Activated CD8-positive, alpha-beta memory T cell treated with anti-CD3 and anti-CD28 coated beads for 48 hours (primary cell): ENCODE data around the gene ERBB4.
"Not testable (repeated sequence)": the region's sequence is repeated elsewhere in the genome, so short reads cannot be mapped to it uniquely, and the experiment has no call there.

Source experiments
- DNase-seq, 3 experiments: peaks; one replicate each; pipeline ENCODE4 v3.0.0-alpha.2; 2020; ENCODE audit warnings: low read depth in 2 of 3, low spot score in 2 of 3

ERBB4 gene

GRCh38 chr2:211751848-211752247 is 786.8 kb downstream of the ERBB4 start:
- no peak for DNase-seq

- no peak for DNase-seq
These were observed 790.3 kb downstream of the ERBB4 start for GRCh38 chr2:211748339-211748738.

DNA sequence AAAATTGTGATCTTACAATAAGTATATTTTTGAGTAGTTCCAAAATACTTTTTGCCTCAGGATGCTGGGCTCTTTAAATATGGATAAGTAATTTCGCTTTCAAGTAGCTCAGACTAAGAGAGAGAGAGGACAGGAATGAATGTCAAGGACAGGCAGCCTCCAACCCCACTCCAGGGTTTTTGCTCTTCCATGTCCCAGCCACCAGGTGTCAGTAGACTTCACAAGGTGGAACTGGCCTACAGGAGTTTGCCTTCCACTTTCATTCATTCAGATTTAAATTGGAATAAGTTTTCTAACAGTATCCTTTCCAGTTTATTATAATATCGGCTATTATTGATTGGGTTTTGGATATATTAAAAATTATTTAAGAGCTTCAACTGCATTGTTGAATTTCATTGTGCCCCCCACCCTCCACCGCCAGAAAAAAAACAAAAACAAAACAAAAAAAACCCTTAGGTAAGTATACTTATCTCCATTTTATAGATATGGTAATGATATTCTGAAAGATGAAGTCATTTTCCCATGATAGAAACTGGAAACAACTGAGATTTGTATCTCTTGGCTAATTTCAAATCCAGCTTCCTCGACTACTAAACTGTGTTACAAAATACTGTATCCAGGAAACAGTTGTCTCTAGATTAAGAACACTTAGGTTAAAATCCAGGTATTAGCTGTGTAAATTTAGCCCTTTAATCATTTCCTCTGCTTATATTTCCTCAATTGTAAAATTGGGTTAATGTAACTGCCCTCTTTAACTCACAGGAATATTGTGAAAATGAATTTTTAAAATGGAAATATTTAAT is 793.1 kb downstream of the ERBB4 start:
- no peak for DNase-seq

- no peak for DNase-seq
These were observed 794.2 kb downstream of the ERBB4 start for GRCh38 chr2:211744379-211744778.

DNA sequence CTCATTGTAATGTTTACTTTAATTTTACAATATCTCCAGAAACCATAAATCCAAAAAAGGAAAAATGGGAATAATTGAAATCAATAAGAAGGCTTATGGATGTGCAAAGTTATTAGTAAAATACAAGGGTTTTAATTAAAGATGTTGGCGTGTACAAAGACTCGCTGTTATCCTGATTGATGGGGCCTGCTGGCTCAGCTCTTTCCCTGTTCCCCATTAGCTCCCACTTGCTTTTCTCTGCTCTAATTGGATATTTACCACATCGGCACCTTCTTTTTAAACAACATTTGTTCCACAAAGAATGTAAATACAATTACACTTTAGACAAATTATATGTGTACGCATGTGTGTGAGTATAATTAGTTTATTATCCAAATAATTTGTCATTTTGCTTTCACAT is 796.6 kb downstream of the ERBB4 start:
- DNase-seq: no peak

- DNase-seq: no peak
These were observed 801.3 kb downstream of the ERBB4 start for GRCh38 chr2:211737282-211737681.

DNA sequence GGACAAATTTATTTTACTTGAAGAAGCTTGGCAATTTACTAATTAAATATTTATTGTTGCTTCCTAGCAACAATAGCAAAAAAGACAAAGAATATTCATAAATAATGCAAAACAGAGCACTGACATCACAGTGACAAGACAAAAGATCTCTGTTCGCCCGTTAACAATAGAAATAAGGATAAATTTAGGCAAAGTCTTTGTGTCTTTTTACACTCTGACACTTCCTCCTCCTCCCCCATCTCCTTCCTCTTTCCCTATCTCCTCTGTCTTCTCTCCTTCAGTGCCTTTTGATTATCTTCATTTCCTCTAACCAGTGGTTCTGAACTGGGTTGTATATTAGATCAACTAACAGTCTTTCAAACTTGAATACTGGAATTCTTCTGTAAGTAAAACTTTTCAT is 808.4 kb downstream of the ERBB4 start:
- no peak for DNase-seq

DNA sequence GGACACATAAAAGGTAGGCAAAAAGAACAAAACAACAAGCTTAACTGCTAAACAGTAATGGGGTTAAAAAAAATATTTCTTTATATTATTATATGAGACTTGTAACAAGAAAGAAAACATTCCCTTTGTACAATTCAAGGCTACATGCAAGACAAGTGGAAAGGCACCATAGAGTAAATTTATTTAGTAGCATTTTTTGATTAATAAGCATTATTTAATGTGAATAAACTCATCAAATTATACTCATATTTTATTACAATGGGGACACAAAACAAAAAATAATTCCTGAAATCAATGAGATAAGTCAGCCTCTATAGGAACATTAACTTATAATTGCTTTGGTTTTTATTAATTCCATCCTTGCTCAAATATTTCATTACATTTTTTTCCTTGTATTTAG is 809.2 kb downstream of the ERBB4 start:
- no peak for DNase-seq

DNA sequence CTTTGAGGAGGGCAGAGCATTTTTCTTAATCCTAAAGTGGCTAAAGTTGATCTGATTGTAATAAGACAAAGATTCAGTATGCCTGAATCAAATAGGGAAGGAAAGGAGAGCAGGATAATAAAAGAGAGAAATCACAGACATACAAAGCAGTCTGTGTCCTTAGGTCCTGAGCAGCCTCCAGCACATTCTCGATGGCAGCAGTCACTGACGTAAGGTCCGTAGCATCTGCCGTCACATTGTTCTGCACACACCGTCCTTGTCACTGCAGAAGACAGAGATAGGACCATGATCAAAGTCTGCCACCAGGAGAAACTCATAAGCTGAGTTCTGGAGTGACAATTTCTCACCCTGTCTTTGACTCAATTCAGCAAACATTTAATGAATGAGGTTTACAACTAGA is 813.7 kb downstream of the ERBB4 start:
- DNase-seq: no peak

DNA sequence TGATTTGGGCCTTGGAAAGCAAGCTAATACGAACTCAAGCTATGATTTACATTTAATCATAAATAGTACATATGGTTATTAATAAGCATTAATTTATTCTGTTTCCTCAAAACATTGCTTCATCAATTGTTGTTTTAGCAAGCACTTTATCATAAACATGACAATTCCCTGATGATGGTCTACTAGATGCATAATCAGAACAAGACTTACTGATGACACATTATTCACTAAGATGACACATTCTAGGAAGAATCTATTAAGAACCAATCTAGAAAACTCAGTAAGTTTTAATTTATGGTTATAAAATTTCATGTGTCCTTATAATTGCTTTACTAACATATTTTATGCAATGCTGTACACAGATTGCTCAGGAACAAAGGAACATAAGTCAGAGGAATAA is 815.2 kb downstream of the ERBB4 start:
- DNase-seq: no peak

GRCh38 chr2:211722928-211723327 is 815.7 kb downstream of the ERBB4 start:
- DNase-seq: no peak

- DNase-seq: not testable (repeated sequence)
These were observed 816.7 kb downstream of the ERBB4 start for GRCh38 chr2:211721874-211722273.

DNA sequence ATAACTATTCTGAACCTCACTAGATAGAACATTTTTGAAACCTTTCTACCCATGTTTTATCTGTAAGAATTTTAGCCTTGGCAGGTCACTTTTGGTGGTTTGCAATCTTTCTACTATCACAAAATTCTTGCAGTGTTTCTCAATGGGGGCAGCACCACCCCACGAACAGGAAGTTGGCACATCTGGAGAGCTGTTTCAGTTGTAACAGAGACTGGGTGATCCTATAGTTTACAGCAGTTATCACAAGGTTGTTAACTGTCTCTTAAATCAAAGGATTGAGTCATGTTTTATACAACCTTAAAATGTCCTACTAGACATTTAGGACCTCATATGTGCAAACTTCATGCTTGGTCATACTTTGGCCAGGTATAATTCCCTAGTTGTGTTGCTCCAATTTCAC is 829.2 kb downstream of the ERBB4 start:
- DNase-seq: no peak

DNA sequence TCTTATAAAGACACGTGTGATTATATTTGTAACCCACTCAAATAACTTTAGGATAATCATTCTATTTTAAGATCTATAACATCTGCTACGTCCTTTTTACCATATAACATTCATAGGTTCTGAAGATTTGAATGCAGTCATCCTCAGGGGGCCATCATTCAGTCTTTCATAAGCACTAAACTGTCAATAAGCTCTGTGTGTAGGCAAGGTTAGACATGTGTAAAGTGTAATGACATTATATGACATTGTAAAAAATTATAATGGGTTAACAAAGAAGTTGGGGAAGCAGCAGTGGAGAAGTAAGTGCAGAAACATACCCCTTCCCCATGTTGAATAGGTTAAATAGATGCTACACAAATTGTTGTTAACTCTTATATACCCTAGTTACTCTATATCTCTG is 845.9 kb downstream of the ERBB4 start:
- no peak for DNase-seq

DNA sequence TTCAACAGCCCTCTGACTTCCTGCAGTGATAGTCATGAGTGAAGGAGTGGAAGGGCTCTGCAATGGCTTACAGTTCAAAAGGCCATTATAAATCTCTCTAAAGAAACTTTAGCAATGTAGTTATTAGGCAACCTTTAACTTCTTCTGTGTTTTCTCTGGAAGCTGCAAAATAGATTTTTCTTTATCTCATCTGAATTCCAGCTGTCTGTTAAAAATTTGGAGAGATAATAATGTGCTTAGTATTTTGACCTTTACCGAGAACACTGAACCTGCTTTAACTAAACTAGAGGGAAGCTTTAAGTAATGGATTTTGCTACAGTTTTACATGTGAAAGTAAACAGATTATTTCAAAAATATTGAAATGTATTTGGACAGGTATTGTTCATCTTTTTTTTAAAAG is 847.9 kb downstream of the ERBB4 start:
- DNase-seq: no peak

- no peak for DNase-seq
These were observed 850.4 kb downstream of the ERBB4 start for GRCh38 chr2:211688196-211688595.

DNA sequence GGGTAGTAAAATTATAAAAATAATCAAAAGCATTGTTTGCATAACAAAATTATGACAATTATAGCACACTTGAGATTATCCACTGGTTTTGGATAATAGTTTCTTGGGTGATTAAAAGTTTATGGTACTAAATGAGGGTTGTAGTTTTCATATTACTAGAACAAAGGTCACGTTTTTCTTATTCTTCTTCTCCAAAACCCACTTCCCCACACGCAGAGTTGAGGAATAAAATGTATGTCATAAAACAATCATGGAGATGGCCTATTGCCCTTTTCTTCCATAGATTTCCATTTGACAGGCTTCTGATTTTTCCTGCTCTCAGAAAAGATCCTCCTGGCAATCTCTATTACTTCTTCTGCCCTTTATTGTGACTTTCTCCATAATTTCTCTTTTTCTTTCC is 863.9 kb downstream of the ERBB4 start:
- DNase-seq: no peak

- DNase-seq: no peak
These were observed 865.3 kb downstream of the ERBB4 start for GRCh38 chr2:211673133-211673905.

- DNase-seq: no peak
These were observed 866.6 kb downstream of the ERBB4 start for GRCh38 chr2:211671977-211672376.

- no peak for DNase-seq
These were observed 873.3 kb downstream of the ERBB4 start for GRCh38 chr2:211665299-211665698.

- DNase-seq: no peak
These were observed 874.3 kb downstream of the ERBB4 start for GRCh38 chr2:211664321-211664720.

DNA sequence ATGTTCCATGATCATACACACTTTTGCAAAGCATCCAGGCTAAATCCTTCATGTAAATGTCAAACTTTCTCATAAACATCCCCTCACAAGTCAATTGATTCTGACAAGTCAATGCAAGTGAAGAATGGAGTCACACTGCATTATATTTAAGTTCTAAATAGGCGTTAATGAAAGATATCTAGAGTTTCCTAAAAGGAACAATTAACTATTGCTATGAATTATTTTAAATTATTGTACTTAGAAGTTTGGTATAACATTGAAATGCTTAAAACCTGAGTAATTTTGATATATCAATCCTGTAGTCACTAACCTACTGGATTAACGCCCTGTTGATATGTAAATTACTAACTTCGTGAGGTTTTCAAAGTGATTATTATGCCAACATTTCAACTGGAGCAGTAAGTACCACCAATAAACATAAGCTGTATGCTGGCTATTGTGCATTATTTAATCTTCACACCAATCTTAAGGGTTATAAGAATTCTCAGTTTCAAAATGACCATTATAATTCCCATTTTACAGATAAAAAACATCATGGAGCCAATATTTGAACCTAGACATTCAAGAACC is 884.3 kb downstream of the ERBB4 start:
- no peak for DNase-seq
